Jurkat, Clone E6-1 (cell line): ENCODE data around the gene HINT3.
A peak's percentile ranks its signal among the peaks of the same experiment; 100 is the strongest.
"Not testable (repeated sequence)": the region's sequence is repeated elsewhere in the genome, so short reads cannot be mapped to it uniquely, and the experiment has no call there.

Experiments
- DNase-seq: peaks from one replicate; pipeline ENCODE4 v3.0.0-alpha.2; 2011; ENCODE audit warnings: low read depth, low spot score
- H3K4me3 ChIP-seq: 2 replicates; pipeline ENCODE4 v1.5.1; 2011; ENCODE audit warnings: mild to moderate bottlenecking, low read length, control low read depth, moderate library complexity

Gene HINT3

DNA sequence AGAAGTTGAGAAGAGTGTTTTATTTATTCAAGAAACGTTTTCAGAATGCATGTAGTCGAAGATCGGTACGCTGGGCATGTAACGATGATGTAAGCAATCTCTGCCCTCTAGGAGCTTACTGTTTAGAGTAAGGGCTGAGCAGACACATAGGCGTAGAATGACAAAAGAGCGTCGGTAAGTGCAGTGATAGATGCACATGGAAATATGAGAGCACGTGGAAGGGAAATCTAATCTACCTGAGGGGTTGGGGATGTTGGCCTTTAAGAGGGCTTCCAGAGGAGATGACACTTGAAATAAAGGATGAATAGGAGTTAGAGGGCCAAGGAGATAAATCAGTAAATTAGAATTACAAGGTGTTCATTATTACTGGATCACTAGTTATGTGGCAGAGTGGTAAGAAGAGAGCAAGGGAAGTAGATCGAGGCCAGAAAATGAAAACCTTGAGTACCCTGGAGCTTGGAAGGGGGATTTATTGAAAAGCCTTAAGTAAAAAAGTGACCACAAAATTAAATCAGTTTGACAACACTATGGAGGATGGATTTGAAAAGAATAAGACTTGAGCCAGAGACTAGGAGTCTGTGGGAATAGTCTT is 30.6 kb downstream of the HINT3 start:
- no peak for DNase-seq
- H3K4me3 ChIP-seq: peak overlapping the region; percentile 61

DNA sequence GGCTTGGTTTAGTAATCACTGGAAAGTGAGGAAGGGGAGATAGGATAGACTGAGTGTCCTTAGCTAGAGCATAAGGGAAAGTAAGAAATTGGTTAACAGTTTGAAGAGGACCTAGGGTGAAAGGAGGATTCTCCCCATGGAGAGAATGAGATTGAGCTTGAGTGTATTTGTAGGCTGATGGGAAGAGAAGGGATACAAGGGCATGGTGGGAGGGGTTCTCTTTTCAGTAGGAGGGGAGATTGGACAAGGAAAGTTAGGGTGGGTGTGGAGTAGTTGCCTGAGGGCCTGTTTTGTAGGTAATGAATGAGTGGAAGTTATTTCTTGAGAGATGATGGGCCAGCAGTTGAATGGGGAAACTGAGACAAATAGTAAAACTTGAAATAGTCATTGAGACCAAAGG is 31.7 kb downstream of the HINT3 start:
- no peak for DNase-seq
- no peak overlapping the region for H3K4me3 ChIP-seq

DNA sequence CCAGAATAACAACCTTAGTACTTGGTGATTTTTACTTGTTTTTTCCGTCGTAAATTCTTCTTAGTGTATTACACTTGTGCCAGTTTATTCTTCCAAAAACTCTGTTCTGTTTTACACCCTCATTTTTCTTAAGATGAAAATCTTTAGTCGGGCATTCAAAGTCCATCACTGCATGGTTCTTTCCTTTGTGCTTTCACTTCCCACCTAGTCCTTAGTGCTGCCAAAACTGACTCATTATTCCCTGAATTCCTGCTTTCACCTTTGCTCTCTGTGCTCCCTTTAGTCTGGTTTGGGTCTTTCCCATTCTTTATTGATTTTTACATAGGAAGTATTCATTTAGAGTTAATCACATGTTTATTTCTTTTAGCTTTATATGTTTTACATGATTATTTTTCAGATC is 33.1 kb downstream of the HINT3 start:
- DNase-seq: no peak
- no peak overlapping the region for H3K4me3 ChIP-seq

DNA sequence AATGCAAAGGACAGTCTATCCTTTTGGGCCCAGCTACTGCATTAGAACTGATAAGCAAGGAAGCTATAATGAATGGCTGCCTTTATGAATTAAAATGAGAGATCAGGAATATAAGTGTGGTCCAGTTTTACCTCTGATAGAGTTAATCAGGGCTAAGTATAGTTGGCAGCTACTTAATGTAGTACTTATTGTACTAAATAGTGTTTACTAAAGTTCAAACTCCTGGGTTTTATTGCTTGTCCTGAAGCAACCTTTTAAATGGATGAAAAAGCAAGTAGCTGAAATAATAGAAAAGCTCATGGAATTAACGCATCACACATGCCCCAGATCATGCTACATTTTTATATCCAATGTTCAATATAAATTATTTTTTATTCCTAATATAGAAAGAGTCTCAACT is 35.1 kb downstream of the HINT3 start:
- DNase-seq: no peak
- H3K4me3 ChIP-seq: no peak overlapping the region

DNA sequence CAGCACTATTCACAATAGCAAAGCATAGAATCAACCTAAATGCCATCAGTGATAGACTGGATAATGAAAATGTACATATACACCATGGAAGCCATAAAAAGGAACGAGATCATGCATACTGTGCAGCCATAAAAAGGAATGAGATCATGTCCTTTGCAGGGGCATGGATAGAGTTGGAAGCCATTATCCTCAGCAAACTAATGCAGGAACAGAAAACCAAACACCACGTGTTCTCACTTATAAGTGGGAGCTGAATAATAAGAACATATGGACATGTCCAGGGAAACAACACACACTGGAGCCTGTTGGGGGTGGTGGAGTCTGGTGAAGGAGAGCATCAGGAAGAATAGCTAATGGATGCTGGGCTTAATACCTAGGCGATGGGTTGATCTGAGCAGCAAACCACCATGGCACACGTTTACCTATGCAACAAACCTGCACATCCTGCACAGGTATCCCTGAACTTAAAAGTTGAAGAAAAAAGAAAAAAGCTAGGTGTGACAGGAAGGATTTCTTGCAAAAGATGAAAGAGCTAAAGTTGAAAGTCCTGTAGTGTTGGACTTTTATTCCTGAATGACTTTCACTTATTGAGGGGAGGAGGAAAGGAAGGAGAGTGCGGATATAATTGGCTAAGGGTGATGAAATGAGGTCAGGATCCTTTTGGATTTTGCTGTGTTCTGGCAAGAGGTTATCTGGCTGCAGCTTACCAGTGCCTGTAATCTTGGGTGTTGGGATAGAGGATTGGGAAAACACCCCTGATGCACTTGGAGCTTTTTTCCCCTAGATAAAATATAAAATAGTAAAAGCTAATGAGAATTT is 38.3 kb downstream of the HINT3 start:
- no peak overlapping the region for H3K4me3 ChIP-seq
- no peak for DNase-seq

DNA sequence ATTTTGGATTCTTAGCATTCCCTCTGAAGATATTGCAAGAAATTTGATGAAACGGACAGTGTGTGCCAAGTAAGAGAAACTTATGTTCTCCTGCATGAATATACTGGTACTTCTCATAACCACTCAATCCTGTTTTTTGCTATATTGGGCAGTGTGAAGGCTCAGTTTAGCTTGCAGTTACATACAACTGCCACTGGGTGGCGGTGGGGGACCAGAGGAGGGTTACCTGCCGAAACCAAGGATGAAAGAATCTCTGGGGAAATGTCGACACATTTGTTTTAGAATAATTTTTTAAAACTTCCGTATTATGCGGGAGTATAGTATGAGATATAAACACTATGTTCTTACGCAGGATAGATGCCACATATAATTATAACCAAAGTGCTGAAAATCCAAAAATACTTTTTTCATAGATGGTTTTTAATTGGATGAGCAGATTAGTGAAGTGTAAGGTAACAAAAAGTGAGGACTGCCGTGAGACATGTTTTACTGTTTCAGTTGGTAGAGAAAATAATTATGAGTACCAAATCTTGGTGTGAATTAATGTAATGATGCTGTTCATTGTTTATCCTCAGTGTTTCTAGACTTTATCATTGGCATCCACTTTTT is 39.5 kb downstream of the HINT3 start:
- peak; percentile 47 for DNase-seq
- H3K4me3 ChIP-seq: no peak overlapping the region

DNA sequence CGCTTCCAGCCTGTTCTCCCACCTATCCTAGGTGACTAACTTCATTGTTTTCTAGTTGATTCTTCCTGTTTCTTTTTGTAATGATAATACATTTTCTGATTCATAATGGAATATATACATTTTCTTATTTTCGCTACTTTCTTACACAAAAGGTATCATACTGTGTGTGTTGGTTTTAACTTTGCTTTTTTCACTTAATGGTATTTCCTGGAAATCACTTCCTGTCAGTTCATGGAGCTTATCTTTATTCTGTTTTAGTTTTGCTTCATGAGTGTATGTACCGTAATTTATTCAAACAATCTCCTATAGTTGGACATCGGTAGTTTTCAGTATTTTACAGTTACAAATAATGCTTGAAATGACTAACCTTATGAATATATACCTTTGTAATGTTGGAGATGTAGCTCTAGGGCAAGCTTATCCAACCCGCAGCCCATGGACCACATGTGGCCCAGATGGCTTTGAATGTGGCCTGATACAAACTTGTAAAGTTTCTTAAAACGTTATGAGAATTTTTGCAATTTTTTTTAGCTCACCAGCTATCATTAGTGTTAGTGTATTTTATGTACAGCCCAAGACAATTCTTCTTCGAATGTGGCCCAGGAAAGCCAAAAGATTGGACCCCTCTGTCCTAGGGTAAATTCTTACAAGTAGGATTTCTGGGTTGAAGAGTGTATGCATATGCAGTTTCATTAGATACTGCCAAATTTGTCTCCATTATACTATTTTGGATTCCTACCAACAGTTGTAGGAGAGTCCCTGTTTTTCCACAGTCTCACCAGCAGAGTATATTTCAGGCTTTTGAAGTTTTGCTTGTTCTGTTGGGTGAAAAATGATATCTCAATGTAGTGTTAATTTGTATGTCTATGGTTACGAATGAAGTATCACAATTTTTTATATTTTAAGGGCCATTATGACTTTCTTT is 46.4 kb downstream of the HINT3 start:
- no peak for DNase-seq
- no peak overlapping the region for H3K4me3 ChIP-seq

DNA sequence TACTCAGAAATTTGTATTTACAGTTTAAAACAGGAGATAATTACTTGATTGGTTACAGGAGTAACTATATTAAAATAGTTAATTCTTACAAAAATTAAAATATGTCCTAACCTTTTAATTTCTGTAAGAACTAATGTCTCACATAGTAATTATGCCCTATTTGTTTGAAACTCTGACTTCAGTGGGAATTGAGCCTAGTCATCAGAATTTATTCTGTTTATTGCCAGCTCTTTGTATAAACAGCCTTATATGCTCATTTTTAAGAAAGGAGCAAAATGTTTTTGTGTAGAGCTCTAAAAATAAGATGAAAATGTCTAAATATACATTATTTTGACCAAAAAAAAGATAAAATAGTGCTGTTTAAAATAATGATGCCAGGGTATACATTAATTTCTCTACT is 51.2 kb downstream of the HINT3 start:
- no peak overlapping the region for H3K4me3 ChIP-seq
- DNase-seq: no peak

DNA sequence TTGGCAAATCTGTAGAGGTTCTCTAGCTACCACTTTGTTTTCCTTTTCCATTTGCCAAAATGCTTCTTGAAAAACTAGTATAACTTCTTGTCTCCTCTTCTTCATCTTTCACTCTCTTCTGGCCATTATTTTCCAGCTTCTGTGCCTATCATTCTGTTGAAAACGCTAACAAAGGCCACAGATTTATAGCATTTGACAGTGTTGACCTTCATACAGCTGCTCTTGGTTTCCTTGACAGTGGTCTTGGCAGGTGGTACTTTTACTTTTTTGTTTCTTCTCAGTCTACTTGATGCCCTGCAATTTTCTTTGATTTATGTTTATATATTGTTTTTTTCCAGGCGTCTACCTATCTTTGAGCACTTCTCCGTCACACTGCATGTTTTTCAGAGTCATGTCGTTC is 53.5 kb downstream of the HINT3 start:
- H3K4me3 ChIP-seq: no peak overlapping the region
- no peak for DNase-seq

DNA sequence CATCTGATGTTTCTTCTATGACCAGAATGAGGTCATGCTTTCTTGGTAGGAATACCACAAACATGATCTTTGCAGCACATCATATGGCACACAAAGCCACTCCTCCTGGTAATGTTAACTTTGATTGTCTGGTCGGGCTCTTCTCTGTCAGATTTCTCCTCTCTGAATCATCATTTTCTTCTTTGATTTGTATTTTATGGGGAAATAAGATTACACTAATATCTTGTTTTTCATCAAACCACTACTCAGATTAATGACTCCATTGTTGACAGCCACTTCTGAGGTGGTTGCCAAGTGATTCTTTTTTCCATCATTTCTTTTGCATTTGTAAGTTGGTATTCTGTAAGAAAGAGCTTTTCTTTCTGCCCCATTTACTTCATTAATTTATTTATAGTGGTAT is 59.3 kb downstream of the HINT3 start:
- H3K4me3 ChIP-seq: no peak overlapping the region
- no peak for DNase-seq

DNA sequence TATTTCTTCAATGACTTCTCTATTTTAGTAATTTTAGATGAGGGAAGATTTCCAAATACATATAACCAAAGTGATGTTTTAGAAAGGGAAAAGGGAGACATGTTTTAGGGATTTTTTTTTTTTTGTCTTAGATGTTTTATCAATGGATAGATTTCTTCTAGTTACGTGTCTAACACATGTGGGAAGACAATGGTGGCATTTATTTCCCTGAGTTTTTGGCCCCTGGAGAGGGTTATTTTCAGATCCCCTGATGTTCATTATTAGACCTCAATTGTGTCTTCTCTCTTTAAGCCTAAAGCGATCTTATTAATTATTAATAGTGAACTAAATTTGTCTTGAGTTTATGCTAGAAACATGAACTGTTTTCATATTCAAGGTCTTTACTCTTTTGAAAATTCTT is 60.0 kb downstream of the HINT3 start:
- no peak overlapping the region for H3K4me3 ChIP-seq
- DNase-seq: no peak

DNA sequence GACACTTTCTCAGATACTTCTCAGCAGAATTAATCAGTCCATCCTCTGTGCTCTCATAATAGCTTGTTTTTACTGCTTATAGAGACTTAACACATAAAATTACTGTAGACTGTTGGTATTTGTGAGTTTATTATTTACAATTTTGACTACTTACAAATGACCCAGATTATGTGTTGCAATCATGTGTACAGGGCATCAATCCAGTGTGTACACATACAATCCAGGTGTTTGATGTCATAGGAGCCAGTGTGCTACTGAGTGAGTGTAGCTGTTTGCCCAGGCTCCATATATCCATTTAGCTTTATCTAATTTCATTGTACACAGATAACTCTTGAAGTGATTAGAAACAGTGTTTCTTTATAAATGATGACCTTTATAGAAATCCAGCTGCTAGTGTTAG is 61.1 kb downstream of the HINT3 start:
- no peak for DNase-seq
- H3K4me3 ChIP-seq: no peak overlapping the region

DNA sequence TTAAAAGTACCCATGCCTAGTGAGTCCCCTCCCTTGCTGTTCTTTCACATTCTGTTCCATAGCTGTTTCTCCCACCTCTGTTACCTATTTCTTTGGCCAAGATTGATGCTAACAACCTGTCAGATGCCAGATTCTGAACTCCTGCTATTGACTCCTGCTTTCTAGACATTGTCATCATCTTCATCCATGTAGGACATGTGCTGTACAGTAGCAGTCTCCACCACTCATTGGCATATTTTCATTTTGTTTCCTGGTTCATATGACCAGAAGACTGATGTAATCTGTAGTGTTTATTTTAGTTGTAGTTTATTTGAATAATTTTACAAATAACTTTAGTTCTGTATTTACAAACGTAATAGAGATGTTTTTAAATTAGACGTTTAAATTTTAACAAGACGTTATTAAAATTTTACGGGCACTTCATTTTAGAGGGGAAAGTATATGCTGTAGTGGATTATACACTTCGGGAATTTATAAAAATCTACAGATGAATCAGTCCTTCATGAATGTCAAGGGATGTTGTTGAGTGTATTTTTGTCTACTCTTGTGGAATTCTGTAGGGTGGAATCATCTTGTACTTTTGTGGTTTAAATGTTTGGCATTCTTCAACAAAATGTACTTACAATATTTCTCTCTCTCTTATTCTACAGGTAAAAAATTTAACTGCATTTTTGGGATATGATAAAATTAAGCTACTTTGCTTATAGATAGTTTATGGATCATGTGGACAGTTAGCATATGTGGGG is 63.9 kb downstream of the HINT3 start:
- no peak overlapping the region for H3K4me3 ChIP-seq
- DNase-seq: no peak

DNA sequence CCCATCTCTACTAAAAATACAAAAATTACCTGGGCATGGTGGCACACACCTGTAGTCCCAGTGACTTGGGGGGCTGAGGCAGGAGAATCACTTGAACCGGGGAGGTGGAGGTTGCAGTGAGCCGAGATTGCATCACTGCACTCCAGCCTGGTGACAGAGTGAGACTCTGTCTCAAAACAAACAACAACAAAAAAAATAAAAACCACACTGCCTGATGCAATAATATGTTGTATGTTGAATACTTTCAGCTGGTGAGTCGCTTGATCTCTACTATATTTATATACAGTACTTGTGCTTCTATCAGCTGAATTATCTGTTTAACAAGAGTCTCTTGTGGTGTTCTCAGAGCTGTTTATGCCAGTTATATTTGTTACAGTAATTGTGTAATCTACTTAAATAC is 66.9 kb downstream of the HINT3 start:
- H3K4me3 ChIP-seq, DNase-seq: not testable (repeated sequence)

DNA sequence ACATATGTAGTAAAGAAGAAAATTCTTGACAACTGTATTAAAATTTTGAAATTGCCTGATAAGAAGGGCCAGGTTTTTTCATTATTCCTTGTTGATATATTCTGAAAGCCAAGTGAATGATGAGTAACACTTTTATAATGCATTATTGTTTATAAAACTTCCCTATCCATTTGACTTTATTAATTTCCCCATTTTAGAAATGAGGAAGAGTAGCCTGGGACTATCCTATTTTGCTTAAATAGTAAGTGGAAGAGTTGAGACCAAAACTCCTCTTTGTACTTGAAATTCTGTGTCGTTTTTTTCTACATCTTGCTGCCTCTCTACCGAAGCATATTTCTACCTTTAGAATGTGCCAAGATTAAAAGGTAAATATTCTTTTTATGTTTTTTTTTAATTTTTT is 69.4 kb downstream of the HINT3 start:
- no peak for DNase-seq
- H3K4me3 ChIP-seq: no peak overlapping the region

DNA sequence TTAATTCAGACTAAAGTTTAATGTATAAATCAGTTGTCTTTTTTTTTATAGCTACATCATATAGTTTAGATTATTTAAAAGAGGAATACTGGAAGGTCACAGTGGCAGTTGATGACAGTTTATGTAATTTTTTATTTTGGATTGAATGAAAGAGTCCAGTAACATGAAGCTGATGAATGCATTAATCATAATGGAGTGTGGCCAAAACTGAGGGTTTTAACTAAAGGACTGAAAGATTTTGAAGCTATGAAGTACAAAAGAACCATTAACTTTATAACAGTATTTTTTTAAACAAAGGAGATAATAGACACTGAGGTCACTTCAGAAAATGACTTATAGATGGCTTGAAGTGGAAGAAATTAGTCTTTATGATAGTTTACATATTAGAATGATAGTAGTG is 71.0 kb downstream of the HINT3 start:
- no peak overlapping the region for H3K4me3 ChIP-seq

More for the DNA sequence above, 71.0 kb downstream of the HINT3 start:
- no peak for DNase-seq
